PC-3 (cell line): ENCODE results near the gene FAF2. TPM values are rescaled to one million over a fixed set of nuclear protein-coding genes. Genes with fewer than 3 reads are reported as not detected.

Experiments used
- ATAC-seq: fragments of 200-7000 bp; cut with Tn5 transposase; 2 replicates; pipeline ENCODE4 v1.9.1; 2020; ENCODE audit warnings: mild to moderate bottlenecking, moderate library complexity
- BruUV-seq: library from RNA; stranded (reverse); fragments of 400-500 nt; replicated peaks from 2 replicates; lab custom pipeline; 2021; lab: Mats Ljungman, UMichigan
- CTCF ChIA-PET: fragments of 300-600 bp; sonication (Branson Sonifier 250); formaldehyde crosslinking; loops from one replicate; lab custom pipeline; 2022; ENCODE audit warnings: antibody characterized with exemption; lab: Charles Lee
- POLR2A ChIA-PET: fragments of 300-600 bp; sonication (Branson Sonifier 250); formaldehyde crosslinking; loops from one replicate; lab custom pipeline; 2022; ENCODE audit warnings: antibody characterized with exemption; ENCODE audit not compliant: unreplicated experiment; lab: Charles Lee
- DNase-seq: peaks from one replicate; pipeline ENCODE4 v3.0.0-alpha.2; 2015
- H2AFZ ChIP-seq: fragments of 300-600 bp; sonication (generic); 2 replicates; pipeline ENCODE4 v1.6.0; 2016; ENCODE audit warnings: antibody characterized with exemption, low read length
- H3F3A ChIP-seq: fragments of 300-600 bp; sonication (generic); one replicate; pipeline ENCODE4 v1.6.0; 2017; ENCODE audit warnings: antibody characterized with exemption, low read length, control low read depth, mild to moderate bottlenecking; ENCODE audit not compliant: unreplicated experiment
- H3K27ac ChIP-seq: fragments of 300-600 bp; sonication (generic); 2 replicates; pipeline ENCODE4 v1.5.1; 2016; ENCODE audit warnings: mild to moderate bottlenecking, low read length
- H3K27me3 ChIP-seq: fragments of 300-600 bp; sonication (generic); 2 replicates; pipeline ENCODE4 v1.6.1; 2016; ENCODE audit warnings: low read length, mixed read lengths
- H3K36me3 ChIP-seq: fragments of 300-600 bp; sonication (generic); 2 replicates; pipeline ENCODE4 v1.6.1; 2016; ENCODE audit warnings: low read depth, mixed run types, low read length, mixed read lengths
- H3K4me1 ChIP-seq: fragments of 300-600 bp; sonication (generic); 2 replicates; pipeline ENCODE4 v1.5.1; 2016; ENCODE audit warnings: low read length; ENCODE audit not compliant: insufficient read depth
- H3K4me2 ChIP-seq: fragments of 300-600 bp; sonication (generic); 2 replicates; pipeline ENCODE4 v1.6.0; 2016; ENCODE audit warnings: low read length
- H3K4me3 ChIP-seq: fragments of 300-600 bp; sonication (generic); 2 replicates; pipeline ENCODE4 v1.5.1; 2016; ENCODE audit warnings: mild to moderate bottlenecking, low read length, mixed read lengths
- H3K79me2 ChIP-seq: fragments of 300-600 bp; sonication (generic); 2 replicates; pipeline ENCODE4 v1.6.1; 2017; ENCODE audit warnings: low read length, mixed read lengths
- H3K9ac ChIP-seq: fragments of 300-600 bp; sonication (generic); 2 replicates; pipeline ENCODE4 v1.6.0; 2016; ENCODE audit warnings: mild to moderate bottlenecking, low read length
- H3K9me2 ChIP-seq: fragments of 300-600 bp; sonication (generic); replicated peaks from 2 replicates; pipeline ENCODE4 v1.6.1; 2016; ENCODE audit warnings: mixed run types, low read length, mixed read lengths
- H3K9me3 ChIP-seq: fragments of 300-600 bp; sonication (generic); 2 replicates; pipeline ENCODE4 v1.6.1; 2016; ENCODE audit warnings: low read length, mixed read lengths
- H4K20me1 ChIP-seq: fragments of 300-600 bp; sonication (generic); 2 replicates; pipeline ENCODE4 v1.6.1; 2016; ENCODE audit warnings: low read length, mixed read lengths
- EZH2 ChIP-seq: fragments of 300-600 bp; sonication (generic); IDR thresholded peaks from one replicate; pipeline ENCODE4 v1.6.1; 2017; ENCODE audit warnings: antibody characterized with exemption, mild to moderate bottlenecking, low read length; ENCODE audit not compliant: unreplicated experiment
- EZH2phosphoT487 ChIP-seq: fragments of 300-600 bp; sonication (generic); IDR thresholded peaks from 2 replicates; pipeline ENCODE4 v1.6.1; 2018; ENCODE audit warnings: mild to moderate bottlenecking, antibody characterized with exemption, low read length, borderline replicate concordance
- intact Hi-C: fragments of 100-400 bp; cut with micrococcal nuclease; formaldehyde crosslinking; loops from 2 replicates; pipeline ENCODE4 v1.9.0; 2023
- total RNA-seq: library from RNA; depleted of rRNA; stranded (reverse); fragments of >200 nt; gene quantifications from 2 replicates; pipeline ENCODE4 v1.2.3, GENCODE V29; 2014
- TF ChIP-seq, protein P1 (sequence below): fragments of 300-600 bp; sonication (generic); conservative IDR thresholded peaks from 2 replicates; pipeline ENCODE4 v1.5.1; 2017; ENCODE audit warnings: antibody characterized with exemption, low read depth, mild to moderate bottlenecking, low read length

Gene FAF2
- total RNA-seq, 1 experiment from 2014 or later = 51.4 TPM

DNA sequence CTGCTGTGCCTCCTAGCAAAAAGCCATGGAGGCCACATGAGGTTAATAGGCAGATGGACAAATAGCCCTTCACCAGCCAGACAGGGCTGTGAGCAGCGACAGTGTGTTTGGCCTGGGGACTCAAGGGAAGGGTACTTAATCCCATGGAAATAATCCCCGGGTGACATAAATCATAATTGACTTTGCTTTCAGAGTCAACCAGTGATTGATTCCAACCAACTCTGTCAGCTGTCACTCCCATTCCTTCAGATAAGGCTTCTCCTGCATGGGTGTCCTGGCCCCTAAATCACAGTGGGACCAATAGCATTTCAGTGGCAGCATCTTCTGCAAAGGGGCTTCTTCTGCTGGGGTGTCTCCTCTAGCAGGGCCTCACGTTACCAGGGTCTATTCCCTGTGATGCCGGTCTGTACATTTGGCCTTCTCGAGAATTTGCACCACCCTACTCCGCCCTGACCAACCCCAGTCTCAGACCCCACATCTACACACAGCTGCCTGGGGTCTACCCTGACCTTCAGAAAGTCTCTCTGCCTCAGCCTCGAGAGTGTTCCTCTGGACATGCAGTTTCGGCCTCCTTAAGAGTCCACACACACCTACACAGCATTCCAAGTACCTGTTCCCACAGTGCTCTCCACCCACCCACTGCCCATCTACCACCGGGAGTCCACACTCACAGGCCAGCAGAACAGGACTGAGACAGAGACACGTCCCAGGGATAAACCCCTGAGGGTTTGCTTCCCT is 35.5 kb upstream of the FAF2 start:
- ATAC-seq = no peak
- Histone ChIP-seq H3K9me2 (no peaks in the 10 kb centered on the region), H3K4me3 (no peak overlapping the region), H3K27ac (no peak overlapping the region), H2AFZ (no peak overlapping the region), H3K27me3 (no peaks in the 10 kb centered on the region), H3K9me3 (no peaks in the 10 kb centered on the region), H3K4me1 (peaks cover 59% of the 10 kb centered on the region), H3K4me2 (0 out of 2 replicates have a peak overlapping the region, but pooled peaks have one; percentile 15), H4K20me1 (peaks cover 16% of the 10 kb centered on the region; the same call in 1 of the 2 replicates), H3K79me2 (peaks cover 61% of the 10 kb centered on the region), H3K36me3 (peaks cover 6% of the 10 kb centered on the region; the same call in 1 of the 2 replicates), H3F3A (no peaks in the 10 kb centered on the region), H3K9ac (no peak overlapping the region)
- POLR2A ChIA-PET = no interaction called here
- DNase-seq = no peak
- intact Hi-C loops = no loop called here
- no TSS peak for BruUV-seq
- TF ChIP-seq EZH2 (no peak), EZH2phosphoT487 (no peak)
- TF ChIP-seq, protein P1, sequence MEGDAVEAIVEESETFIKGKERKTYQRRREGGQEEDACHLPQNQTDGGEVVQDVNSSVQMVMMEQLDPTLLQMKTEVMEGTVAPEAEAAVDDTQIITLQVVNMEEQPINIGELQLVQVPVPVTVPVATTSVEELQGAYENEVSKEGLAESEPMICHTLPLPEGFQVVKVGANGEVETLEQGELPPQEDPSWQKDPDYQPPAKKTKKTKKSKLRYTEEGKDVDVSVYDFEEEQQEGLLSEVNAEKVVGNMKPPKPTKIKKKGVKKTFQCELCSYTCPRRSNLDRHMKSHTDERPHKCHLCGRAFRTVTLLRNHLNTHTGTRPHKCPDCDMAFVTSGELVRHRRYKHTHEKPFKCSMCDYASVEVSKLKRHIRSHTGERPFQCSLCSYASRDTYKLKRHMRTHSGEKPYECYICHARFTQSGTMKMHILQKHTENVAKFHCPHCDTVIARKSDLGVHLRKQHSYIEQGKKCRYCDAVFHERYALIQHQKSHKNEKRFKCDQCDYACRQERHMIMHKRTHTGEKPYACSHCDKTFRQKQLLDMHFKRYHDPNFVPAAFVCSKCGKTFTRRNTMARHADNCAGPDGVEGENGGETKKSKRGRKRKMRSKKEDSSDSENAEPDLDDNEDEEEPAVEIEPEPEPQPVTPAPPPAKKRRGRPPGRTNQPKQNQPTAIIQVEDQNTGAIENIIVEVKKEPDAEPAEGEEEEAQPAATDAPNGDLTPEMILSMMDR = no peak
- CTCF ChIA-PET = no interaction called here

DNA sequence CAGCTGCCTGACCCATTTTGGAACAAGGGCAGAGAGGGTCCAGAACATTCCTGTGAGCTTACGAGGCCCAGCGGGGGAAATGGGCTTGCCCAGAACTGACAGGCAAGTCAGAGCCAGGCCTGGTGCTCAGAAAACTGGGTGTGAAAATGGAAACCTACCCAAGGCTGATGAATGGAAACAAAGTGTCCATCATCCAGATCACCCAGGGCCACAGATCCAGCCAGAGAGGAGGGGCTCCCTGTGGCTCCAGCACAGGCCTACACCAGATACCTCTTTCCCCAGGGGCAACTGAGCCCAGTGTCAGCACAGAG is 35.0 kb upstream of the FAF2 start:
- Histone ChIP-seq H3K4me3 (no peak overlapping the region), H3K9me3 (no peaks in the 10 kb centered on the region), H3K9me2 (no peaks in the 10 kb centered on the region), H3K27ac (no peak overlapping the region), H3K79me2 (peaks cover 61% of the 10 kb centered on the region), H3F3A (no peaks in the 10 kb centered on the region), H3K4me2 (0 out of 2 replicates have a peak overlapping the region, but pooled peaks have one; percentile 15), H3K9ac (no peak overlapping the region), H3K27me3 (no peaks in the 10 kb centered on the region), H4K20me1 (peaks cover 16% of the 10 kb centered on the region; the same call in 1 of the 2 replicates), H3K36me3 (peaks cover 6% of the 10 kb centered on the region; the same call in 1 of the 2 replicates), H3K4me1 (peaks cover 65% of the 10 kb centered on the region), H2AFZ (no peak overlapping the region)
- intact Hi-C loops = no loop called here
- no peak for ATAC-seq
- no peak for DNase-seq
- ChIA-PET POLR2A (no interaction called here), CTCF (no interaction called here)
- no TSS peak for BruUV-seq
- TF ChIP-seq EZH2 (no peak), EZH2phosphoT487 (no peak)
- TF ChIP-seq, protein P1 = no peak

DNA sequence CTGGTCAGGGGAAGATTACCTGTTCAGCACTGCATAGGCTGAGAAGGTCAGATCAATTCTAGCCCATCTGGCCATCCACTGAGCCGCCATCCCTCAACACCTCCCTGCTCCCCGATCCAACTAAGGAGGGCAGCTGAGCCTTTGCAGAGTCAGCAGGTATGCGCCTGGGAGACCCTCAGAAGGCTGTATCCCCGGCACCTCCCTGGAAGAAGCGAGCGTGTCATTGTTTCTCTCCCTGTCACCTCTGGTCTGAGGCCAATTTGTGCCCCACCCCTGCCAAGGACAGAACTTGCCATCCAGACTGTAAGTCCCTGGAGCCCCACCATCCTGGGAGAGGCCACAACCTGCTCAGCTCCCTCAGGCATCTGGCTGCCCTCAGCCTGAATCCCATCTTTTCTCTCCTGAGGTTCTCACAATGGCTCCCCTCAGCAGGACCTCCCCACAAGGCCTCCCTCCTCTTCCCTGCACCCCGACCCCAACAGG is 34.4 kb upstream of the FAF2 start:
- no TSS peak for BruUV-seq
- ChIA-PET POLR2A (no interaction called here), CTCF (no interaction called here)
- TF ChIP-seq, protein P1 = no peak
- TF ChIP-seq EZH2phosphoT487 (no peak), EZH2 (no peak)
- no peak for ATAC-seq
- peaks cover 16% of the 10 kb centered on the region; the same call in 1 of the 2 replicates for H4K20me1 ChIP-seq
- peaks cover 61% of the 10 kb centered on the region for H3K79me2 ChIP-seq
- H3K4me1 ChIP-seq = peaks cover 70% of the 10 kb centered on the region
- no peaks in the 10 kb centered on the region for H3K27me3 ChIP-seq
- intact Hi-C loops = loop anchor here (2.0 kb wide), 1 partner anchor 53 kb away; the partner anchor contains the start of gene KIAA1191
- H3K36me3 ChIP-seq = peaks cover 6% of the 10 kb centered on the region; the same call in 1 of the 2 replicates
- no peaks in the 10 kb centered on the region for H3K9me3 ChIP-seq
- H3F3A ChIP-seq = no peaks in the 10 kb centered on the region
- no peak overlapping the region for H3K27ac ChIP-seq
- no peaks in the 10 kb centered on the region for H3K9me2 ChIP-seq
- DNase-seq = no peak
- H3K9ac ChIP-seq = no peak overlapping the region
- peak overlapping the region; percentile 92 for H3K4me2 ChIP-seq
- no peak overlapping the region for H2AFZ ChIP-seq
- H3K4me3 ChIP-seq = peak overlapping the region; percentile 94; the same call in 1 of the 2 replicates
